K562 (cell line): ENCODE results near the gene BHLHE40. TPM values are rescaled to one million over a fixed set of nuclear protein-coding genes. Genes with fewer than 3 reads are reported as not detected.

Experiments
- ATF4 ChIP-seq: fragments of 450-650 bp; formaldehyde crosslinking; IDR thresholded peaks from 2 replicates; pipeline ENCODE4 v1.4.0; 2022; ENCODE audit warnings: mild to moderate bottlenecking, moderate library complexity
- BCOR ChIP-seq: fragments of 450-650 bp; IDR thresholded peaks from 2 replicates; pipeline ENCODE4 v1.6.1; 2016
- CBFA2T2 ChIP-seq: fragments of 450-650 bp; conservative IDR thresholded peaks from 2 replicates; pipeline ENCODE4 v1.6.1; 2017; ENCODE audit warnings: mild to moderate bottlenecking
- CUX1 ChIP-seq: fragments of 200-800 bp; sonication (Bioruptor generic); IDR thresholded peaks from 2 replicates; pipeline ENCODE4 v1.6.1; 2016; ENCODE audit warnings: missing genetic modification characterization, missing compliant biosample characterization
- DMBX1 ChIP-seq: fragments of 250-450 bp; sonication (Bioruptor Pico); IDR thresholded peaks from 2 replicates; pipeline ENCODE4 v1.8.0; 2022; ENCODE audit warnings: inconsistent platforms, mild to moderate bottlenecking, moderate library complexity, borderline replicate concordance
- HNRNPUL1 ChIP-seq: fragments of 200-400 bp; formaldehyde crosslinking; IDR thresholded peaks from 2 replicates; pipeline ENCODE4 v1.6.1; 2017; ENCODE audit warnings: low read length
- MAZ ChIP-seq, 2 experiments: fragments of 450-650 bp in 1 of 2; sonication (generic) in 1 of 2; formaldehyde crosslinking; IDR thresholded peaks in 1 of 2; conservative IDR thresholded peaks in 1 of 2; 2 replicates each; pipeline versions ENCODE4 v1.4.0 to v1.5.0; 2020; ENCODE audit warnings: mild to moderate bottlenecking in 1 of 2, missing genetic modification reagents in 1 of 2
- POLR2AphosphoS2 ChIP-seq: IDR thresholded peaks from 2 replicates; pipeline ENCODE4 v1.6.1; 2012; ENCODE audit warnings: low read length, improper control_type of control experiment
- ZNF23 ChIP-seq: fragments of 250-450 bp; sonication (Bioruptor Pico); IDR thresholded peaks from 2 replicates; pipeline ENCODE4 v1.4.0; 2020; ENCODE audit warnings: mild to moderate bottlenecking
- polyA plus RNA-seq, 8 experiments: library from polyadenylated mRNA; depleted of rRNA in 4 of 8; stranded (reverse) in 5 of 8; unstranded in 3 of 8; fragments of >200 nt; fragmentation: Nextera tagmentation in 2 of 8; fragmentation: Illumina TruSeq in 1 of 8; extraction: Ambion mirVana in 2 of 8; extraction: Trizol in 1 of 8; gene quantifications; 2 replicates each; pipeline versions ENCODE4 v1.2.1 to v1.2.3, GENCODE V29; 2011 to 2014; ENCODE audit warnings: inconsistent platforms in 1 of 8, missing spikeins in 1 of 8
- total RNA-seq, 7 experiments: library from RNA; depleted of rRNA in 6 of 7; stranded (reverse); fragments of >200 nt in 6 of 7; fragmentation: Illumina TruSeq in 2 of 7; extraction: Trizol in 2 of 7; gene quantifications; 2 replicates each; pipeline versions ENCODE4 v1.2.1 to v1.2.3, GENCODE V29; 2011 to 2021; ENCODE audit warnings: low replicate concordance in 1 of 7
- TF ChIP-seq, protein P1 (sequence below): fragments of 250-450 bp; sonication (Bioruptor Pico); IDR thresholded peaks from 2 replicates; pipeline ENCODE4 v1.8.0; 2021; ENCODE audit warnings: borderline replicate concordance, mild to moderate bottlenecking, moderate library complexity; ENCODE audit not compliant: poor library complexity, severe bottlenecking
- TF ChIP-seq, protein P2 (sequence below): fragments of 250-450 bp; sonication (Bioruptor Pico); IDR thresholded peaks from 2 replicates; pipeline ENCODE4 v1.4.0; 2020; ENCODE audit warnings: borderline replicate concordance
- TF ChIP-seq, protein P3 (sequence below): fragments of 450-650 bp; formaldehyde crosslinking; IDR thresholded peaks from 2 replicates; pipeline ENCODE4 v1.4.0; 2022; ENCODE audit warnings: missing genetic modification characterization
- TF ChIP-seq, protein P4 (sequence below): fragments of 450-650 bp; IDR thresholded peaks from 2 replicates; pipeline ENCODE4 v1.6.1; 2014; ENCODE audit warnings: low read depth, mild to moderate bottlenecking, moderate library complexity, borderline replicate concordance

BHLHE40 gene
- total and polyA plus RNA-seq, 9 of the 15 experiments (the other 6 are each of a cell fraction or from before 2014, with no cell fraction given), result 12.0 to 83.9 (median 31.4) TPM

DNA sequence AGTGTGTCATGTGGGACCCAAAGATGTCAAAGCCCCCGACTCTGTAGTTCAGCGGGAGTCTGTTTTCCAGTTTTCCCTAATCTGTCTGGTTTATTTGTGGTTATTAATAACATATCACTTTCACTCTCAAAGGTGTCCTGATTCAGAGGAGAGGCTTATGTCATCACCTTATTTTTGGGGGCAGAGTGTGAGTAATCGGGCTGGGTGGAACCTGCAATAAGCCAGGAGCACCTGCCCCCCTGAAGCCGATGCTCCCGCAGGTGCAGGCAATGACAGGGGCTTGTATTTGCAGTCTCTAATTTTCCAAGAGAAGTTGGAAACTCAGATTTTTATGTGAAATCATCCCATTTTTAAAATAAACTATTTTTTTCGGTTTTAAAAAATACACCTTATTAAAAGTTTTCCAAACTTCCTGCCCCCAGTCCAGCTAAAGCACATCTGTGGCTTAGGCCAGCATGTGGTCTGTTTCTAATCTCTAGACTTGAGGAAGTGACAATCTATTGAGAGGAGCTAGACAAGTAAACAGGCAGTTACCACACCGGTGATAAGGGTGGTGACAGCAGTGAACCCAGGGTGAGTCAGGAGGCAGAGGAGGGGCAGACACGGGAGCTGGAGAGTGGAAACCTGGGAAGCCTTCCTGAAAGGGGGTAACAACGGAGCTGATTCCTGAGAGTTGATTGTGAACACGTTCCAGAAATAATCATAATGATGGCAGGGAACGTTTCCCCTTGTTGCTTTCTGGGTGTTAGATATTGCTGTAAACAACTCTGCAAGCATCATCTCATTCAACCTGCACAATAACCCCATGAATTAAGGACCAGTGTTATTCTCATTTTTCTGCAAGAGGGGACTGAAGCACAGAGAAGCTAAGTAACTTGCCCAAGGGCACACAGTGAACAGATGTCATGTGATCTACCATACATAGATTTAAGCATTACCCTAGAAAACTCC lies 37.2 kb downstream of the BHLHE40 start (continued):
- TF ChIP-seq, protein P1, sequence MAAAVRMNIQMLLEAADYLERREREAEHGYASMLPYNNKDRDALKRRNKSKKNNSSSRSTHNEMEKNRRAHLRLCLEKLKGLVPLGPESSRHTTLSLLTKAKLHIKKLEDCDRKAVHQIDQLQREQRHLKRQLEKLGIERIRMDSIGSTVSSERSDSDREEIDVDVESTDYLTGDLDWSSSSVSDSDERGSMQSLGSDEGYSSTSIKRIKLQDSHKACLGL (CRISPR knock-in tag), result no peak
- no peak for TF ChIP-seq CBFA2T2
- TF ChIP-seq DMBX1 (CRISPR knock-in tag), result peak; percentile 77; the same call in 1 of the 2 replicates
- TF ChIP-seq, protein P2, sequence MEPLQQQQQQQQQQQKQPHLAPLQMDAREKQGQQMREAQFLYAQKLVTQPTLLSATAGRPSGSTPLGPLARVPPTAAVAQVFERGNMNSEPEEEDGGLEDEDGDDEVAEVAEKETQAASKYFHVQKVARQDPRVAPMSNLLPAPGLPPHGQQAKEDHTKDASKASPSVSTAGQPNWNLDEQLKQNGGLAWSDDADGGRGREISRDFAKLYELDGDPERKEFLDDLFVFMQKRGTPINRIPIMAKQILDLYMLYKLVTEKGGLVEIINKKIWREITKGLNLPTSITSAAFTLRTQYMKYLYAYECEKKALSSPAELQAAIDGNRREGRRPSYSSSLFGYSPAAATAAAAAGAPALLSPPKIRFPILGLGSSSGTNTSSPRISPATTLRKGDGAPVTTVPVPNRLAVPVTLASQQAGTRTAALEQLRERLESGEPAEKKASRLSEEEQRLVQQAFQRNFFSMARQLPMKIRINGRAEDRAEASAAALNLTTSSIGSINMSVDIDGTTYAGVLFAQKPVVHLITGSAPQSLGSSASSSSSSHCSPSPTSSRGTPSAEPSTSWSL (CRISPR knock-in tag), result no peak
- peak; percentile 25; the same call in 1 of the 2 replicates for TF ChIP-seq CUX1 (CRISPR knock-in tag)
- peak; percentile 57; the same call in 1 of the 2 replicates for TF ChIP-seq ATF4 (CRISPR knock-in tag)
- TF ChIP-seq BCOR, result peak; percentile 94
- peak; percentile 88 to 89 for TF ChIP-seq MAZ (CRISPR knock-in tag; conservative IDR thresholded peaks at IDR 0.05 in 1 of 2, IDR thresholded peaks at IDR 0.05 in 1 of 2)
- no peak for TF ChIP-seq HNRNPUL1
- TF ChIP-seq POLR2AphosphoS2, result no peak
- TF ChIP-seq, protein P3, sequence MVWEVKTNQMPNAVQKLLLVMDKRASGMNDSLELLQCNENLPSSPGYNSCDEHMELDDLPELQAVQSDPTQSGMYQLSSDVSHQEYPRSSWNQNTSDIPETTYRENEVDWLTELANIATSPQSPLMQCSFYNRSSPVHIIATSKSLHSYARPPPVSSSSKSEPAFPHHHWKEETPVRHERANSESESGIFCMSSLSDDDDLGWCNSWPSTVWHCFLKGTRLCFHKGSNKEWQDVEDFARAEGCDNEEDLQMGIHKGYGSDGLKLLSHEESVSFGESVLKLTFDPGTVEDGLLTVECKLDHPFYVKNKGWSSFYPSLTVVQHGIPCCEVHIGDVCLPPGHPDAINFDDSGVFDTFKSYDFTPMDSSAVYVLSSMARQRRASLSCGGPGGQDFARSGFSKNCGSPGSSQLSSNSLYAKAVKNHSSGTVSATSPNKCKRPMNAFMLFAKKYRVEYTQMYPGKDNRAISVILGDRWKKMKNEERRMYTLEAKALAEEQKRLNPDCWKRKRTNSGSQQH (CRISPR knock-in tag), result no peak
- TF ChIP-seq, protein P4, sequence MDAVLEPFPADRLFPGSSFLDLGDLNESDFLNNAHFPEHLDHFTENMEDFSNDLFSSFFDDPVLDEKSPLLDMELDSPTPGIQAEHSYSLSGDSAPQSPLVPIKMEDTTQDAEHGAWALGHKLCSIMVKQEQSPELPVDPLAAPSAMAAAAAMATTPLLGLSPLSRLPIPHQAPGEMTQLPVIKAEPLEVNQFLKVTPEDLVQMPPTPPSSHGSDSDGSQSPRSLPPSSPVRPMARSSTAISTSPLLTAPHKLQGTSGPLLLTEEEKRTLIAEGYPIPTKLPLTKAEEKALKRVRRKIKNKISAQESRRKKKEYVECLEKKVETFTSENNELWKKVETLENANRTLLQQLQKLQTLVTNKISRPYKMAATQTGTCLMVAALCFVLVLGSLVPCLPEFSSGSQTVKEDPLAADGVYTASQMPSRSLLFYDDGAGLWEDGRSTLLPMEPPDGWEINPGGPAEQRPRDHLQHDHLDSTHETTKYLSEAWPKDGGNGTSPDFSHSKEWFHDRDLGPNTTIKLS, result peak; percentile 53; the same call in 1 of the 2 replicates
- TF ChIP-seq ZNF23 (CRISPR knock-in tag), result 0 out of 2 replicates have a peak, but pooled peaks have one; percentile 17
